OCI-LY1 (cell line): ENCODE results near the gene WDR20.

ENCODE experiments used
- H2AFZ ChIP-seq: fragments of 200-600 bp; sonication (generic), shearing (Covaris generic); 2 replicates; pipeline ENCODE4 v1.6.0; 2014; ENCODE audit warnings: antibody characterized with exemption, mild to moderate bottlenecking, low read length
- H3F3A ChIP-seq: fragments of 200-600 bp; sonication (generic), shearing (Covaris generic); 2 replicates; pipeline ENCODE4 v1.6.0; 2014; ENCODE audit warnings: mild to moderate bottlenecking, antibody characterized with exemption, low read length, moderate library complexity; ENCODE audit not compliant: insufficient read depth
- H3K27ac ChIP-seq: fragments of 200-600 bp; sonication (generic); 2 replicates; pipeline ENCODE4 v1.5.1; 2014; ENCODE audit warnings: low read length, mixed run types, mild to moderate bottlenecking, low read depth; ENCODE audit not compliant: poor library complexity, severe bottlenecking
- H3K27me3 ChIP-seq: fragments of 200-600 bp; sonication (generic); 2 replicates; pipeline ENCODE4 v1.6.0; 2014; ENCODE audit warnings: antibody characterized with exemption, mild to moderate bottlenecking, low read length, moderate library complexity; ENCODE audit not compliant: insufficient read depth
- H3K36me3 ChIP-seq: fragments of 200-600 bp; sonication (generic); 2 replicates; pipeline ENCODE4 v1.6.1; 2014; ENCODE audit warnings: mild to moderate bottlenecking, antibody characterized with exemption, low read length, moderate library complexity, mixed read lengths; ENCODE audit not compliant: insufficient read depth
- H3K4me1 ChIP-seq: fragments of 200-600 bp; sonication (generic); 2 replicates; pipeline ENCODE4 v1.5.1; 2014; ENCODE audit warnings: mild to moderate bottlenecking, low read length, moderate library complexity; ENCODE audit not compliant: insufficient read depth, severe bottlenecking
- H3K4me2 ChIP-seq: fragments of 200-600 bp; sonication (generic), shearing (Covaris generic); 2 replicates; pipeline ENCODE4 v1.6.1; 2014; ENCODE audit warnings: low read length
- H3K4me3 ChIP-seq: fragments of 200-600 bp; sonication (generic); 2 replicates; pipeline ENCODE4 v1.5.1; 2014; ENCODE audit warnings: low read length, low read depth, mild to moderate bottlenecking, mixed read lengths; ENCODE audit not compliant: poor library complexity, severe bottlenecking
- H3K79me2 ChIP-seq: fragments of 200-600 bp; shearing (Covaris generic); 2 replicates; pipeline ENCODE4 v1.6.1; 2016; ENCODE audit warnings: mixed run types, low read length, mixed read lengths; ENCODE audit not compliant: insufficient read depth
- H3K9ac ChIP-seq: fragments of 200-600 bp; sonication (generic), shearing (Covaris generic); 2 replicates; pipeline ENCODE4 v1.6.1; 2014; ENCODE audit warnings: mild to moderate bottlenecking, low read length, mixed read lengths
- H3K9me2 ChIP-seq: fragments of 200-600 bp; sonication (generic), shearing (Covaris generic); 2 replicates; pipeline ENCODE4 v1.6.1; 2014; ENCODE audit warnings: low read depth, mild to moderate bottlenecking, low read length, mixed read lengths
- H3K9me3 ChIP-seq: fragments of 200-600 bp; shearing (Covaris generic); 2 replicates; pipeline ENCODE4 v1.6.1; 2014; ENCODE audit warnings: low read length, mixed read lengths
- H4K20me1 ChIP-seq: fragments of 200-600 bp; sonication (generic), shearing (Covaris generic); 2 replicates; pipeline ENCODE4 v1.6.0; 2016; ENCODE audit warnings: mild to moderate bottlenecking, low read length; ENCODE audit not compliant: insufficient read depth
- EZH2 ChIP-seq: fragments of 200-600 bp; sonication (generic), shearing (Covaris generic); IDR thresholded peaks from 2 replicates; pipeline ENCODE4 v1.8.0; 2017; ENCODE audit warnings: borderline replicate concordance, mixed run types, mild to moderate bottlenecking, antibody characterized with exemption, low read length, moderate library complexity, mixed read lengths
- TF ChIP-seq, protein P1 (sequence below): fragments of 200-600 bp; sonication (generic), shearing (Covaris generic); IDR thresholded peaks from 2 replicates; pipeline ENCODE4 v1.5.1; 2017; ENCODE audit warnings: mild to moderate bottlenecking, antibody characterized with exemption, low read length, moderate library complexity, mixed read lengths

The WDR20 gene

DNA sequence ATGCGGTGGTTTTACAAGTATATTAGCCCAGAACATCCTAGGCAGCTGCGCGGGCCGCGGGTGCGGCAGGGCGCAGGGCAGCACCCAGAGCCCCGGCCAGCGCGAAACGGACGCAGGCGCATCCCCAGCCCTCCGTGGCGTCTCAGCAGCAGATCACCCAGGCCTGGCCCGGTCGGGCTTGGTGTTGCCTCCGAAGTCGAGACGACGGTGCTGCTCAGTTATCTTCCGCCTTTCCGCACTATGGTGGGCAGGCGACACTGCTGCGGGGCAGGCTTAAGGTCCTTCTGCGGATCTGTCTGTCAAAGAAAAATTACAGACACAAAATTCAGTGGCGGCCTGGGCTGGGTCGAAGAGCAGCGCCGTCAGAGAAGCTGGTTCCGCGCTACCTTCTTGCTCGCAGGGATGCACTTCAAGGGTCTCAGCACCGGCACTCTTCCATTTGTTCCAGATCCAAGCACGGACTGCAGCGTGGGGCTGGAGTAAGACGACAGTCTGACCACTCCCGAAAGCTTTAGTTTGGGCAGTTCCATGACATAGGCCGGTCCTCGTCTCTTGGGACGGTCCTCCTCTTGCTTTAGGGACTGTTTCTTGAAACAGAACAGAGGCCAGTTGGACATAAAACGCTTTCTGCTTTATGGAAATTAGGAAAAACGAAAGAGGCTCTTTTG lies 89.5 kb downstream of the WDR20 start:
- H3K9me2 ChIP-seq: no peaks in the 10 kb centered on the region
- H3K79me2 ChIP-seq: no peaks in the 10 kb centered on the region
- H3K9ac ChIP-seq: no peak overlapping the region
- H3K27me3 ChIP-seq: no peaks in the 10 kb centered on the region
- peaks cover 24% of the 10 kb centered on the region; the same call in 1 of the 2 replicates for H3K36me3 ChIP-seq
- peaks cover 69% of the 10 kb centered on the region for H3K4me1 ChIP-seq
- H3K27ac ChIP-seq: no peak overlapping the region
- H3K9me3 ChIP-seq: no peaks in the 10 kb centered on the region
- H3K4me2 ChIP-seq: no peak overlapping the region
- H3F3A ChIP-seq: no peaks in the 10 kb centered on the region
- H4K20me1 ChIP-seq: no peaks in the 10 kb centered on the region
- H3K4me3 ChIP-seq: no peak overlapping the region
- no peak for TF ChIP-seq EZH2
- TF ChIP-seq, protein P1, sequence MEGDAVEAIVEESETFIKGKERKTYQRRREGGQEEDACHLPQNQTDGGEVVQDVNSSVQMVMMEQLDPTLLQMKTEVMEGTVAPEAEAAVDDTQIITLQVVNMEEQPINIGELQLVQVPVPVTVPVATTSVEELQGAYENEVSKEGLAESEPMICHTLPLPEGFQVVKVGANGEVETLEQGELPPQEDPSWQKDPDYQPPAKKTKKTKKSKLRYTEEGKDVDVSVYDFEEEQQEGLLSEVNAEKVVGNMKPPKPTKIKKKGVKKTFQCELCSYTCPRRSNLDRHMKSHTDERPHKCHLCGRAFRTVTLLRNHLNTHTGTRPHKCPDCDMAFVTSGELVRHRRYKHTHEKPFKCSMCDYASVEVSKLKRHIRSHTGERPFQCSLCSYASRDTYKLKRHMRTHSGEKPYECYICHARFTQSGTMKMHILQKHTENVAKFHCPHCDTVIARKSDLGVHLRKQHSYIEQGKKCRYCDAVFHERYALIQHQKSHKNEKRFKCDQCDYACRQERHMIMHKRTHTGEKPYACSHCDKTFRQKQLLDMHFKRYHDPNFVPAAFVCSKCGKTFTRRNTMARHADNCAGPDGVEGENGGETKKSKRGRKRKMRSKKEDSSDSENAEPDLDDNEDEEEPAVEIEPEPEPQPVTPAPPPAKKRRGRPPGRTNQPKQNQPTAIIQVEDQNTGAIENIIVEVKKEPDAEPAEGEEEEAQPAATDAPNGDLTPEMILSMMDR: no peak
- no peak overlapping the region for H2AFZ ChIP-seq

DNA sequence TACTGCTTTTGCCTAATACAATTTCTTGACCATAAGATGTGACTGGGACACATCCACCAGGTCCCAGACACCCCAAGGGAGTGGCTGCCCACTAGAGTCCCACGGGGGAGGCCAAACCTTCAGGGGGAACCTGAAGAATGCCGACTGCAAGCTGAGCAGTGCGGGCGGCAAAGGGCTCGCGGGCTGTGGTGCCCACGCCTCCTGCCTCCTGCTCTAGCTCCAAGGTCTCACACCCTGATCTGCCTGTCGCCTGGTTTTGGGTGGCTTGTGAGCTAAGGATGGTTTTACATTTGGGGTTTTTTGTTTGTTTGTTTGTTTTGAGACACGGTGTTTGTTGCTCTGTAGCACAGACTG lies 90.0 kb downstream of the WDR20 start:
- Histone ChIP-seq H3K4me3 (no peak overlapping the region), H3K9ac (no peak overlapping the region), H3K79me2 (no peaks in the 10 kb centered on the region), H3K27me3 (no peaks in the 10 kb centered on the region), H4K20me1 (no peaks in the 10 kb centered on the region), H3K9me3 (no peaks in the 10 kb centered on the region), H2AFZ (no peak overlapping the region), H3K9me2 (no peaks in the 10 kb centered on the region), H3K4me2 (no peak overlapping the region), H3K4me1 (peaks cover 69% of the 10 kb centered on the region), H3K27ac (no peak overlapping the region), H3F3A (no peaks in the 10 kb centered on the region), H3K36me3 (peaks cover 24% of the 10 kb centered on the region; the same call in 1 of the 2 replicates)
- TF ChIP-seq EZH2: no peak
- TF ChIP-seq, protein P1: no peak

DNA sequence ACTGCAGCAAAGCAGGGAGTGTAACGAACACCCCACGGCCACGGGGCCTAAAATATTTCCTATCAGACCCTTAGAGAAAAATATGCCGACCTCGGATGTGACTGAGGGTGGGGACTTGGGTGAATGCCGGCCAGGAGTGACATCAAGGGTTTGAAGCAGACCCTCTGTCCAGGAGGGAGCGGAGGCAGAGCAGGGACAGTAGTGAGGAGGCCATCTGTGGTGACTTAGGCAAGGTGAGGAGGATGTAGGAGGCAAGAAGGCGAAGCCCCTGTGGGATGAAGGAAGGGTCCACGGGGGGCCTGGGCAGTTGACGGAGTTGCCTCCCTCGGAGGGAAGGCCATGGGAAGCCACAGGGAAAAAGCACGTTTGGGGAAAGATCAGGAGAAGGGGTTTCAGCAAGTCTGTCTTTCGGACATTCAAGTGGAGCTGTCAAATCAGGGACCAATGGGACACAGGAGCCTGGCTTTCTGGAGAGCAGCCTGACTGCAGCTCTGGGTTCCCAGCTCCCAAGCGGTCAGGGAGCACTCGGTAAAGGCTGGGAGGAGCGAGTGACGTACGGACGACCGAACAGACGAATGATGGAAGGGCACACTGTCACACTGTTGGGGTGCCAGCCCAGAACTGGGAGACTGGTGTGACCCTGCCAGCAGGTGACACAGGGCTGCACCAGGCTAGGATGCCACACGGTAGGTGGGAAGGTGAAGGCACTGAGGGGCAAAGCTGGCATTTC lies 90.9 kb downstream of the WDR20 start:
- Histone ChIP-seq H3K27me3 (no peaks in the 10 kb centered on the region), H3K79me2 (no peaks in the 10 kb centered on the region), H3K4me1 (peaks cover 66% of the 10 kb centered on the region), H3K36me3 (peaks cover 24% of the 10 kb centered on the region; the same call in 1 of the 2 replicates), H3K4me2 (peak overlapping the region; percentile 79; the same call in 1 of the 2 replicates), H3K9me3 (no peaks in the 10 kb centered on the region), H3K9me2 (no peaks in the 10 kb centered on the region), H3F3A (no peaks in the 10 kb centered on the region), H3K27ac (peak overlapping the region; percentile 82), H4K20me1 (no peaks in the 10 kb centered on the region), H3K9ac (no peak overlapping the region; the same call in 1 of the 2 replicates), H3K4me3 (peak overlapping the region; percentile 48), H2AFZ (no peak overlapping the region)
- no peak for TF ChIP-seq EZH2
